Esophagus muscularis mucosa (tissue), 4 donors: ENCODE measurements around the gene KL. TPM values are rescaled to one million over a fixed set of nuclear protein-coding genes. Genes with fewer than 3 reads are reported as not detected.

Source experiments
- DNase-seq: peaks from one replicate; pipeline ENCODE4 v3.0.0-alpha.2; 2017; ENCODE audit errors: extremely low spot score
- H3K27ac ChIP-seq, 4 donors: fragments of 200-600 bp; sonication (generic); replicated peaks in 1 of 4; 1 replicate in 3 of 4; 2 replicates in 1 of 4; pipeline ENCODE4 v1.5.1; 2016 to 2019; ENCODE audit warnings: mild to moderate bottlenecking in 1 of 4
- H3K27me3 ChIP-seq, 4 donors: fragments of 200-600 bp; sonication (generic); one replicate each; pipeline versions ENCODE4 v1.5.1 to v1.6.0; 2016 to 2019
- H3K36me3 ChIP-seq, 4 donors: fragments of 200-600 bp; sonication (generic); one replicate each; pipeline ENCODE4 v1.5.1; 2016 to 2019
- H3K4me1 ChIP-seq, 4 donors: fragments of 200-600 bp; sonication (generic); one replicate each; pipeline ENCODE4 v1.5.1; 2016 to 2019
- H3K4me3 ChIP-seq, 4 donors: fragments of 200-600 bp; sonication (generic); 1 replicate in 2 of 4; 2 replicates in 2 of 4; pipeline ENCODE4 v1.5.1; 2016 to 2019; ENCODE audit warnings: mild to moderate bottlenecking in 4 of 4, moderate library complexity in 1 of 4
- H3K9me3 ChIP-seq, 4 donors: fragments of 200-600 bp; sonication (generic); 1 replicate in 3 of 4; 2 replicates in 1 of 4; pipeline ENCODE4 v1.5.1; 2016 to 2019
- EP300 ChIP-seq: sonication (generic); formaldehyde crosslinking; IDR thresholded peaks from one replicate; pipeline ENCODE4 v1.6.1; 2017; ENCODE audit warnings: antibody characterized with exemption
- POLR2A ChIP-seq: fragments of 450-650 bp; IDR thresholded peaks from one replicate; pipeline ENCODE4 v1.6.1; 2017; ENCODE audit warnings: antibody characterized with exemption, moderate library complexity, mild to moderate bottlenecking, low read depth
- POLR2AphosphoS5 ChIP-seq, 2 donors: sonication (generic); formaldehyde crosslinking; IDR thresholded peaks; one replicate each; pipeline ENCODE4 v1.6.1; 2017; ENCODE audit warnings: antibody characterized with exemption in 2 of 2
- WGBS: methylation state at CpG from one replicate; pipeline ENCODE4 v1.1.5; 2018; 5-methylcytosine and 5-hydroxymethylcytosine counted together
- intact Hi-C: fragments of 100-400 bp; cut with DNase I; formaldehyde crosslinking; loops from one replicate; pipeline ENCODE4 v1.15.1; 2023
- total RNA-seq, 4 donors: library from RNA; depleted of rRNA; stranded (reverse); fragments of >200 nt; gene quantifications; one replicate each; pipeline versions ENCODE4 v1.1.0 to v1.2.1, GENCODE V29; 2016
- TF ChIP-seq, protein P1 (sequence below), 3 experiments: fragments of 200-600 bp in 2 of 3; fragments of 450-650 bp in 1 of 3; sonication (generic) in 2 of 3; IDR thresholded peaks; one replicate each; pipeline ENCODE4 v1.5.1; 2017 to 2019; ENCODE audit warnings: antibody characterized with exemption in 3 of 3, mild to moderate bottlenecking in 2 of 3, moderate library complexity in 1 of 3

The KL gene
- total RNA-seq, 4 donors from 2014 or later, result 3.7 to 6.7 (median 5.5) TPM

- 94% methylated on average over 15 of the region's 15 CpGs for WGBS
- TF ChIP-seq, protein P1, sequence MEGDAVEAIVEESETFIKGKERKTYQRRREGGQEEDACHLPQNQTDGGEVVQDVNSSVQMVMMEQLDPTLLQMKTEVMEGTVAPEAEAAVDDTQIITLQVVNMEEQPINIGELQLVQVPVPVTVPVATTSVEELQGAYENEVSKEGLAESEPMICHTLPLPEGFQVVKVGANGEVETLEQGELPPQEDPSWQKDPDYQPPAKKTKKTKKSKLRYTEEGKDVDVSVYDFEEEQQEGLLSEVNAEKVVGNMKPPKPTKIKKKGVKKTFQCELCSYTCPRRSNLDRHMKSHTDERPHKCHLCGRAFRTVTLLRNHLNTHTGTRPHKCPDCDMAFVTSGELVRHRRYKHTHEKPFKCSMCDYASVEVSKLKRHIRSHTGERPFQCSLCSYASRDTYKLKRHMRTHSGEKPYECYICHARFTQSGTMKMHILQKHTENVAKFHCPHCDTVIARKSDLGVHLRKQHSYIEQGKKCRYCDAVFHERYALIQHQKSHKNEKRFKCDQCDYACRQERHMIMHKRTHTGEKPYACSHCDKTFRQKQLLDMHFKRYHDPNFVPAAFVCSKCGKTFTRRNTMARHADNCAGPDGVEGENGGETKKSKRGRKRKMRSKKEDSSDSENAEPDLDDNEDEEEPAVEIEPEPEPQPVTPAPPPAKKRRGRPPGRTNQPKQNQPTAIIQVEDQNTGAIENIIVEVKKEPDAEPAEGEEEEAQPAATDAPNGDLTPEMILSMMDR (IDR thresholded peaks at IDR 0.05), result no peak
- TF ChIP-seq EP300 (no peak), POLR2AphosphoS5 (IDR thresholded peaks at IDR 0.05) (no peak), POLR2A (no peak)
- no peak for DNase-seq
- H3K4me3 ChIP-seq, result no peak overlapping the region
- intact Hi-C loops, result no loop called here
- H3K27ac ChIP-seq, result no peak overlapping the region
- no peaks in the 10 kb centered on the region for H3K9me3 ChIP-seq
- H3K4me1 ChIP-seq, result peaks cover 12 to 22% (median 18%) of the 10 kb centered on the region in 4 donors
- H3K36me3 ChIP-seq, result peaks cover 0 to 7% (median 0%) of the 10 kb centered on the region in 4 donors
- no peaks in the 10 kb centered on the region for H3K27me3 ChIP-seq
Measured at GRCh38 chr13:33060815-33061214, 44.6 kb downstream of the KL start.

DNA sequence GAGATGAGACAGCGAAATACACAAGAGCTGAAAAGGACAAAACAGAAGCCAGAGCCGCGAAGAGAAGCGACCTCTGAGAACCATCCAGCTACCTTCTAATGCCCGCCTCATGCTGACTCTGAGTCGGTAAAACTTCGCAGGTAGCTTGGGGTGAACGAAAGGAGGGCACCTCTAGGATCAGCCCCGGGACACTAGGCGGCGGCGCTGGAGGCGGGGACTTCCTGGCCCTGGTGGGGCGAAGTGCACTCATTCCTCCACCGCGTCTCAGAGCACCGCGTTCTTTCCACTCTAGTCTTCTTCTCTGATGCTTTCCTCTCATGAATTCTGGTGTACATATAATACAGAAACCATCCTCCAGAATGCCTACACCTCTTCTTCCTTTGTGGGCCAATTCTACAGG is 50.1 kb downstream of the KL start:
- H3K27me3 ChIP-seq, result no peaks in the 10 kb centered on the region
- no peak overlapping the region for H3K4me3 ChIP-seq
- H3K9me3 ChIP-seq, result no peaks in the 10 kb centered on the region
- no peak overlapping the region for H3K27ac ChIP-seq
- peaks cover 0 to 4% (median 0%) of the 10 kb centered on the region in 4 donors for H3K36me3 ChIP-seq
- intact Hi-C loops, result no loop called here
- no peak for TF ChIP-seq POLR2AphosphoS5 (IDR thresholded peaks at IDR 0.05)
- no peaks in the 10 kb centered on the region for H3K4me1 ChIP-seq
- DNase-seq, result no peak
- 96% methylated on average over 18 of the region's 18 CpGs for WGBS

DNA sequence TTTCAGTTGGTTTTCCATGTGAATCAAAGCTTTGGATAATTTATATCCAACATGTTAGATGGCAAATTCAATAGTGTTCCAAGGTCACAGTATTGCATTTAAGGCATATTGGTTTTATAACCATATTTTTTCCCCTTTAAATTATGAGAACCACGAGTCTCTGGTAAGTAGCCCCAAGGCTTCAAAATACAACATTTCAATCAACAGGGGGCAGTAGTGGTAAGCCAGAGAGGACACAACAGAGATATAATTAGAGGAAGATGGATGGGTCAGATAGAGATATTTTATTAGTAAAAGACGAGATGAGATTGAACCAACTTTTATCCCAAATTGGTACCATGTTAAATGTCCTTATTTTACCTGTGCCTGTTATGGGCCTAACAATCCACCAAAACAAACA is 53.1 kb downstream of the KL start:
- Histone ChIP-seq H3K27me3 (no peaks in the 10 kb centered on the region), H3K27ac (no peak overlapping the region), H3K9me3 (no peaks in the 10 kb centered on the region), H3K4me3 (no peak overlapping the region), H3K4me1 (no peaks in the 10 kb centered on the region), H3K36me3 (peaks cover 0 to 4% (median 0%) of the 10 kb centered on the region in 4 donors)
- intact Hi-C loops, result no loop called here
- DNase-seq, result no peak
- 83% methylated on average over 2 of the region's 2 CpGs for WGBS
- TF ChIP-seq, protein P1 (IDR thresholded peaks at IDR 0.05), result peak in 1 of 3 experiments; percentile 17
- no peak for TF ChIP-seq EP300

DNA sequence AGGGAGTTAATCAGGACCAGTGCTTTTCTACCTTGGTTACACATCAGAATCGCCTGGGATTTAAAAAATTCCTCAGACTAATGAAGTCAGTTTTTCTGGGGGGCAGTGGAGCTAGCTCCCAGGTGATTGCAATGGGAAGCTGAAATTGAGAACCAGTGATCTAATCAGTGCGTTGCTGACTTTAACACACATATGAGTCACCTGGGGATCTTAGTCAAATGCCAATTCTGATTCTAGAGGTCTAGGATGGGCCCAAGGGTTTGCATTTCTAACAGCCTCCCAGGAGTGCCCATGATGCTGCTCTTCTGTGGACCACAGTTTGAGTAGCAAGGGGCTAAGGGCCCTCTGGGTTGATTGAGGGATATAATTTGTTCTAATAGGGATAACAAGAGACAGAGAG is 54.5 kb downstream of the KL start:
- WGBS, result 93% methylated on average over 2 of the region's 2 CpGs
- DNase-seq, result no peak
- intact Hi-C loops, result no loop called here

DNA sequence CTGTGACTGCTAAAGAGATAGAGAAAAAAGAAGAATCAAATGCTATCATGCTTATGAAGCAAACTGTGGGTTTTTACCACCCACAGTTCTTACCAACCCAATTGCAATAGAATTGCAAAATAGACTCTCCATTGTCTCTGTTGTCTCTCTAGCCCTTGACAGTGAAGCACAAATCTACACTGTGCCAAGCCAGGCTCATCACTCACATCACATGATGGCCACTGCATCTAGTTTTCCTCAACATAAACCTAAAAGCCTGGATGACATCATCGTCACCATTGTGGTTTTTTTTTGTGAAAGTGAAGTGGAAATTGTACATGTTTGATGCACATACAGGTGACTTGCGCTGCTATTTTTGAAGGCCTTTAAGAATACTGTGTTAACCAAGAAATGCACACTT is 56.1 kb downstream of the KL start:
- no peak for DNase-seq
- Histone ChIP-seq H3K9me3 (no peaks in the 10 kb centered on the region), H3K27me3 (no peaks in the 10 kb centered on the region), H3K4me1 (no peaks in the 10 kb centered on the region), H3K27ac (no peak overlapping the region), H3K4me3 (no peak overlapping the region), H3K36me3 (no peaks in the 10 kb centered on the region)
- 100% methylated on average over 2 of the region's 2 CpGs for WGBS
- TF ChIP-seq, protein P1 (IDR thresholded peaks at IDR 0.05), result no peak
- no peak for TF ChIP-seq EP300
- no peak for TF ChIP-seq POLR2A
- TF ChIP-seq POLR2AphosphoS5 (IDR thresholded peaks at IDR 0.05), result no peak
- intact Hi-C loops, result no loop called here

More for the DNA sequence above, 54.5 kb downstream of the KL start:
- no peak overlapping the region for H3K27ac ChIP-seq
- no peaks in the 10 kb centered on the region for H3K9me3 ChIP-seq
- TF ChIP-seq EP300 (no peak), POLR2AphosphoS5 (IDR thresholded peaks at IDR 0.05) (no peak), POLR2A (no peak)
- TF ChIP-seq, protein P1 (IDR thresholded peaks at IDR 0.05), result no peak
- peaks cover 0 to 4% (median 0%) of the 10 kb centered on the region in 4 donors for H3K36me3 ChIP-seq
- no peak overlapping the region for H3K4me3 ChIP-seq
- no peaks in the 10 kb centered on the region for H3K4me1 ChIP-seq
- no peaks in the 10 kb centered on the region for H3K27me3 ChIP-seq
